Caki2 (cell line): ENCODE data around the gene EML4. TPM values are rescaled to one million over a fixed set of nuclear protein-coding genes. Genes with fewer than 3 reads are reported as not detected.
"Not testable (repeated sequence)": the region's sequence is repeated elsewhere in the genome, so short reads cannot be mapped to it uniquely, and the experiment has no call there.

Experiments
- DNase-seq: peaks from one replicate; pipeline ENCODE4 v3.0.0-alpha.2; 2015; ENCODE audit warnings: low read depth
- in situ Hi-C: cut with HindIII; loops from 2 replicates; pipeline ENCODE4 v1.10.0; 2016; ENCODE audit warnings: low sequenced_read_pairs, low pct_unique_long_range_greater_than_20kb, mixed read lengths
- total RNA-seq: library from RNA; depleted of rRNA; stranded (reverse); fragments of >200 nt; shearing (Covaris generic); gene quantifications from 2 replicates; pipeline ENCODE4 v1.2.3, GENCODE V29; 2014; ENCODE audit warnings: low replicate concordance; rRNA removed

EML4 gene
- 48.7 and 55.0 TPM in 2 replicates for total RNA-seq

DNA sequence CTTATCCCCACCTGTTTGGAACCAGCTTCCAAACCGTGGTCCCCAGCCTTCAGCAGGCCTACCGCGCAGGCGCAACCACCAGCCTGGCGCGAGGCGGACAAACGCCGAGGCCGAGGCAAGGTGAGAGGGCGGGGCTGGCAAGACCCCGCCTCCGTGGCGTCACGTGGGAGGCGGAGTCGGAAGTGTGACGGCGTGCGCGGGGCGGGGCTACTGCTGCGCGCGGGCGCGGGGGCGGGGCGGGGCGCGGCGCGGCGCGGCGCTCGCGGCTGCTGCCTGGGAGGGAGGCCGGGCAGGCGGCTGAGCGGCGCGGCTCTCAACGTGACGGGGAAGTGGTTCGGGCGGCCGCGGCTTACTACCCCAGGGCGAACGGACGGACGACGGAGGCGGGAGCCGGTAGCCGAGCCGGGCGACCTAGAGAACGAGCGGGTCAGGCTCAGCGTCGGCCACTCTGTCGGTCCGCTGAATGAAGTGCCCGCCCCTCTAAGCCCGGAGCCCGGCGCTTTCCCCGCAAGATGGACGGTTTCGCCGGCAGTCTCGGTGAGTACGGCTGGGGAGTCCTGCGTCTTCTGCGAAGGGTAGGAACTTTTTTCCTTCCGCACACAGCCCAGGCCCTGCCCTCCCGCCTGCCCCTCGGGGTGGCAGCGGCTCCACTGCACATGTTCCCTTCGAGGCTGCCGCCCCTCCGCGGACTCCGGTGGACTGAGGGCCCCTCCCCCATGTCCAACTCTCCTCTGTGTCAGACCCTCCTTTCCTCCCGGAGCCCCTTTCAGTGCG, at the start of gene EML4:
Gene EML4 (plus strand): TSS at position 254 of the 774 bp plus-strand sequence. CDS start 259 bp downstream, at position 513.
- in situ Hi-C loops = no loop called here
- DNase-seq = peak; percentile 77

DNA sequence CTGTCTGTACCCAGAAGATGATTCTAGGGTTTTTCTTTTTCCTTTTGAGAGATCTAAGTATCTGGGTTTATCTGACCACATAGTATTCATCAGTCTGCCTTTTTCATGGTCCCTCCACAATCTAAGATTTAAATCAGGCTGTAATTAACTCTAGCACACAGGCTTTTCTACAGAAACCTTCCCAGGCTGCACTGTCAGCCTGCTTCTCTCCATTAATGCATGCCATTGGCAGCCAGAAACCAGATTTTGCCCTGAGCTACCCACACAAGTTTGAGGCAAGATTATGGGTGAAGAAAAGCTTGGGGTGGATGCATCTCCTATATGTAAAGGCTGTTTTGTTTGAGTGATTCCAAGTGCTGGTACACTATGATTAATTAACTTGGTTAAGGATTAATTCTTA, 45.7 kb upstream of the EML4 start:
- in situ Hi-C loops = no loop called here
- no peak for DNase-seq

DNA sequence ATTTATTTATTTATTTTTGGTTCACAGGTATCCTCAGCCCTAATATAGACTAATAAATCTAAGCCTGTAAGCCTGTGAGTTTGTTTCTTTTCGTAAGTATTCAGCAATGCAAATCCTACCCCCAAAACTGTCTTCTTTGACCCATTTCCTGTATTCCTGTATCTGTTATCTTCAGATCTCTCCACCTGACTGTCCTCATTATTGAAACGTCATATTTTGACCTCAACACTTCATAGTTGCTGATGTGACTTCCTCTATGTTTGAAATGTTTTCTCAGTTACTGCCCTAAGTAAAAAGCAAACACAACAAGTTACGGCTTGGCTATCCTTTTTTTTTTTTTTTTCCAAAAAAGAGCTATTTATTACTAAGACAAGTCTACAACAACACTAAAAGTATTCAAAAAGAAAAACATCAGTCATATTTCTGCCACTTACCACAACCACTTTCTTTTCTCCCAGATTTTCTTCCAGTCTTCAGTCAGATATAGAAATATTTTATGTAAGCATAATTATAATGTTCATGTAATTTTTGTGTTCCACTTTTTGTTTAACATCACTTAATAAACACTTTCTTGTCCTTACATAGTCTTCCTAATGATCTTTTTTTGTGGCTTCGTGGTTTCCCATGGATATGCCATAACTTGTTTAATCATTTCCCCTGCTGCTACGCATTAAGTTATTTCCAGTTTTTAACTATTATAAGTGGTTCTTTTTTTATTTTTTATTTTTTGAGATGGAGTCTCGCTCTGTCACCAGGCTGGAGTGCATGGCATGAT, 45.0 kb upstream of the EML4 start:
- peak; percentile 58 for DNase-seq
- in situ Hi-C loops = no loop called here

GRCh38 chr2:42125841-42126594, 43.1 kb upstream of the EML4 start:
- DNase-seq = no peak
- in situ Hi-C loops = no loop called here

- DNase-seq, in situ Hi-C loops: not testable (repeated sequence)
These were observed 42.3 kb upstream of the EML4 start for GRCh38 chr2:42126873-42127272.

GRCh38 chr2:42127425-42128424, 41.4 kb upstream of the EML4 start:
- DNase-seq = no peak
- in situ Hi-C loops = no loop called here

DNA sequence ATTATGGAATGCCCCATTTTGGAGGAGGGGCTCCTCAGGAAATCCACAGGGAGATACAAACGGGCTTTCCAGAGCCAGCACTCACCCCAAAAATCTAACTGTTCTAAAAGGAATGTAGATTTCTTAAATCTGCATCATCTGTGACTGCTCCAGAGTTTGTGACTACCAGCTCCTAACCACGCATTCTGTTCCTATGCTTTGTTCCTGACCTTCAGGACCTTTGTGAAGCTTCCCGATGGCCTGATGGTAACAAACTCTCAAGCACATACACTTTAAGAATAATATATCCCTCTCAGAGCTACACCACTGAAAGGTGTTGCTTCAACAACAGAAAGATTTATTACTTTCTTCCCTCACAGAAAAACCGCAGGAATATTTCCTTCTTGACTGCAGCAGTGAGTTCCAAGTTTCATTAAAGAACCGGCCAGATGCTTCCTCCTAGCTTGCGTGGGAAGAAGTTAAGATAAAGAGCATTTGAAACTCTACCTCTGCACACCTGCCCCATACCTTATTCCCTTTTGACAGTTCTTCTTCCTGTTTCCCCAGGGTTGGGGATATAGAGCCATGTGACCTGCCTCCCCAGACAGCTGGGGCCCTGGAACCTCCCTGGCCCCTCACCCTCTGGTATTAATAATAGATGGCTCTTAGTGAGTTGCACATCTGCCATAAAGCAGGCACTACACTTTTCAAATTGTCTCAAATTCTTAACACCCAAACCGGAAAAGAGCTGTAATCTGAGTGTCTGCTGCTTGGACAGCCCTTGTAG, 40.2 kb upstream of the EML4 start:
- in situ Hi-C loops = no loop called here
- peak; percentile 63 for DNase-seq

GRCh38 chr2:42129487-42129852, 39.7 kb upstream of the EML4 start:
- in situ Hi-C loops = no loop called here
- DNase-seq = no peak

DNA sequence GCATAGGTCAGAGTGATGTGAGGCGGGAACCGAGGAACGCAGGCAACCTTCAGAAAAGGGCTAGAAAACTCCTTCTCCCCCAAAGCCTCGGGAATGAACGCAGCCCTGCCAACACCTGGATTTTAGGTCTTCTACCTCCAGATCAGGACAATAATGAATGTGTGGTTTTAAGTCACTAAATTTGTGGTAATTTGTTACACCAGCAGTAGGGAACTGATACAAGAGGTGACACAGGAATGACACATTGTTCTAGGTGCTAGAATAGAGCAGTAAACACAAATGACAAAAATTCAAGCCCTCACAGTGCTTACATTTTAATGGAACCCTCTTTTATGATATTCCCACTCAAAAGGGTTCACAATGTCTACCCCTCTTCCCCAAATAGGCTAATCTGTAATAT, 39.2 kb upstream of the EML4 start:
- in situ Hi-C loops = no loop called here

GRCh38 chr2:42130858-42131257, 38.3 kb upstream of the EML4 start:
- in situ Hi-C loops, DNase-seq: not testable (repeated sequence)

More for the DNA sequence above, 39.2 kb upstream of the EML4 start:
- no peak for DNase-seq

- in situ Hi-C loops = no loop called here
- peak; percentile 95 for DNase-seq
These were observed 36.8 kb upstream of the EML4 start for GRCh38 chr2:42132191-42132965.

DNA sequence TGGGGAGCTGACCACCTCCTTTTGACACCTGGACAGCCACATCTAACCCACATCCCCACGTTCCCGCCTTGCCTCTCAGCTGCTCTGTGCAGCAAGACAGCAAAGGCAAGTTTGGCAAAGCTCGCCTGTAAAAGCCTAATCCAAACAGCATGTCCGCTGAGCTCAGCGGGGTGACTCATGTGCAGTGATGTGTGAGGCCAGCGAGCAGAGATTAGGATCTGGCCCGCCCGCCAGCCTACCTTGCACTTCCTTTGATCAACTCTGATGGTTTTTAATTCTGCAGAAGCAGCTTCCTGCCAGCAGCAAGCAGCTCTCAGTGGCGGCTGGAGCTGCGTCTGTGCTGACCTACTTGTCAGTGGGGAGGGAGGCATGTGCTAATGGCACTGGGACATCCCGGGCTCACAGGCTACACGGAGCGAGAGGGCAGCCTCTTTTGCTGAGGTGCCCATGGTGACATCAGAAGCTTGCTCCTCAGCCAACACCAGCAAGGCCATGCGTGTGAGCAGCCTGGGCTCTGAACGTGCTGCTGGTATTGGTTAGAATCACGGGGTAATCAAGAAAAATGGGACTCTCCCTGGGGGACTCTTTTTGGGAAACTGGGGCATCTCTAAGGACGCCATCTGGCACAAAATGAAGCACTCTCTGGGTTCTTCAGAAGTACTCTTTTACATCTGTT, 36.0 kb upstream of the EML4 start:
- DNase-seq = peak; percentile 98
- in situ Hi-C loops = no loop called here

- in situ Hi-C loops = no loop called here
- DNase-seq = no peak
These were observed 35.4 kb upstream of the EML4 start for GRCh38 chr2:42133771-42134195.

DNA sequence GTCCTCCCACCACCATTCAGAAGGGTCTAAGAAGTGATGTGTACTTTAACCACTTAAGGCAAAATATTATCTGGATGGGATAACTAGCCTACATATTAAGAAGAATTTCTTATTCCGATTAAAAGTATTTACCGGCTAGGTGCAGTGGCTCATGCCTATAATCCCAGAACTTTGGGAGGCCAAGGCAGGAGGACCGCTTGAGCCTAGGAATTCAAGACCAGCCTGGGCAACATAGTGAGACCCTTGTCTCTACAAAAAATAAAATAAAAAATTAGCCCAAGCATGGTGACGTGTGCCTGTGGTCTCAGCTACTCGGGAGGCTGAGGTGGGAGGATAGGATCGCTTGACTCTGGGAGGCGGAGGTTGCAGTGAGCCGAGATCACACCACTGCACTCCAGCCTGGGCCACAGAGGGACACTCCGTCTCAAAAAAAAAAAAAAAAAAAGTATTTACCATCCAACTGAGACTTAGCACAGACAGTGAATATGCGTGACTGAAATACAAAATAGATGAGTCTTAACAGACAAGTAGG, 34.7 kb upstream of the EML4 start:
- DNase-seq, in situ Hi-C loops: not testable (repeated sequence)
